Mesodermal cell (in vitro differentiated cells): ENCODE measurements around the gene MYCT1.

Experiments used
- H3K27ac ChIP-seq: 2 replicates; pipeline ENCODE4 v1.7.0; 2013; ENCODE audit warnings: mild to moderate bottlenecking, low read depth, low read length, moderate library complexity; ENCODE audit not compliant: severe bottlenecking
- H3K36me3 ChIP-seq: 2 replicates; pipeline ENCODE4 v1.7.1; 2013; ENCODE audit warnings: mild to moderate bottlenecking, low read length, moderate library complexity; ENCODE audit not compliant: control insufficient read depth, insufficient read depth
- H3K4me1 ChIP-seq: one replicate; pipeline ENCODE4 v1.7.1; 2013; ENCODE audit warnings: mild to moderate bottlenecking, low read length; ENCODE audit not compliant: insufficient read depth, control insufficient read depth, poor library complexity, severe bottlenecking
- H3K4me3 ChIP-seq: 2 replicates; pipeline ENCODE4 v1.7.0; 2013; ENCODE audit warnings: low read length, control low read depth, mild to moderate bottlenecking; ENCODE audit not compliant: insufficient read depth, poor library complexity, severe bottlenecking; ENCODE audit errors: extremely low read depth
- H3K9me3 ChIP-seq: 2 replicates; pipeline ENCODE4 v1.7.1; 2013; ENCODE audit warnings: mild to moderate bottlenecking, low read length, moderate library complexity; ENCODE audit not compliant: control insufficient read depth
- WGBS, 2 experiments: methylation state at CpG; one replicate each; pipeline ENCODE4 v1.1.5; 2013; ENCODE audit warnings: missing lambda C conversion rate in 2 of 2; ENCODE audit not compliant: insufficient coverage in 2 of 2; 5-methylcytosine and 5-hydroxymethylcytosine counted together

The MYCT1 gene

GRCh38 chr6:152765331-152765730, 67.6 kb downstream of the MYCT1 start:
- no peaks in the 10 kb centered on the region for H3K36me3 ChIP-seq
- WGBS, 2 experiments = 77 to 88% methylated on average over 1 to 2 of the region's 3 CpGs
- no peaks in the 10 kb centered on the region for H3K9me3 ChIP-seq
- H3K27ac ChIP-seq = no peak overlapping the region
- H3K4me1 ChIP-seq = no peaks in the 10 kb centered on the region
- no peak overlapping the region for H3K4me3 ChIP-seq

GRCh38 chr6:152769159-152769558, 71.5 kb downstream of the MYCT1 start:
- H3K4me1 ChIP-seq = no peaks in the 10 kb centered on the region
- H3K36me3 ChIP-seq = no peaks in the 10 kb centered on the region
- 84 to 100% methylated on average over 1 to 3 of the region's 7 CpGs for WGBS, 2 experiments
- H3K27ac ChIP-seq = no peak overlapping the region
- no peaks in the 10 kb centered on the region for H3K9me3 ChIP-seq
- H3K4me3 ChIP-seq = no peak overlapping the region

GRCh38 chr6:152769993-152770392, 72.3 kb downstream of the MYCT1 start:
- Histone ChIP-seq H3K4me1 (no peaks in the 10 kb centered on the region), H3K4me3 (no peak overlapping the region), H3K27ac (no peak overlapping the region), H3K9me3 (no peaks in the 10 kb centered on the region), H3K36me3 (no peaks in the 10 kb centered on the region)
- 82 to 88% methylated on average over 1 to 2 of the region's 2 CpGs for WGBS, 2 experiments

- Histone ChIP-seq H3K9me3 (no peaks in the 10 kb centered on the region), H3K4me1 (no peaks in the 10 kb centered on the region), H3K4me3 (no peak overlapping the region), H3K27ac (no peak overlapping the region), H3K36me3 (no peaks in the 10 kb centered on the region)
- 81 to 89% methylated on average over 2 to 4 of the region's 5 CpGs for whole genome bisulfite sequencing, 2 experiments
These were observed 73.5 kb downstream of the MYCT1 start for GRCh38 chr6:152771061-152771687.
